CD4-positive, alpha-beta T cell treated with Interleukin-10 for 1 hour (primary cell): ENCODE data around the gene KPRP.

ENCODE experiments used
- DNase-seq: peaks from one replicate; pipeline ENCODE4 v3.0.0-alpha.2; 2020

KPRP gene

DNA sequence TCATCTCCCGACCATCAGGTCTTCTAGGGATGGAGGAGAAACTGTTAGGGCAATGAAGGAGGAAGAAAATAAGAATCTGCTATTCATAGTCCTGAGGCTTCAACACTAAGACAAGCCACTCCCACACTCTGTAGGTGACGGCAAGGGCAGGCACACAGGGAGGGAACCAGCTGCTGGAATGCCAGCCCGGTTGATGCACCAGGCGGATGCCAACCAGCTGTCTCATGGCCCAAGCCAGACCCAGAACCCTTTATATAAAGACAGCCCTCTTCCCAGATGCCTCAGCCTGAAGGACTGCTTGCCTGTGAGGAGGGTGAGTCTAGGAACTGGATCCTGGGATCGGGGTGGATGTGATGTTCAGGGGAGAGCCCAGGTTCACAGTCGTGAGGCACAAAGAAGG is at the start of gene KPRP:
Gene KPRP, plus strand, starts transcription at position 279 of the 400 bp plus-strand sequence. CDS start 1,564 bp downstream, outside the sequence.
- no peak for DNase-seq

GRCh38 chr1:152718238-152718637 is 39.6 kb upstream of the KPRP start:
- no peak for DNase-seq

DNA sequence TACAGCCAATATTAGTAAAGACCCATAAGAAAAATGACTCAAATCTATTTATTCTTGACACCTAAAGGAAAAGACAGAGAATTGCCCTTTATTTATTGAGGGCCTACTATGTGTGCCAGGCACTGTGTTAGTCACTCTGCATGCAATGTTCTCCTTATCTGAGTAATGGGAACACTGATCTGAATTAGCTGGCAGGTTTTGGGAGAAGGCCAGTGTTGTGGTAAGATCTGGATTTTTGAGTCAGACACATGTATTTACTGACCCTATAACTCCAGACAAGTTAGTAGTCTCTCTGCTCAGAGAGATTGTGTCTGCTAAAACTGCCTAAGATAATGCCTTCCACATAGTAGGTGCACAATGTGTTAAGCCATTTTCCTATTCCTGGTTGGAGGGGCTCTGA is 32.6 kb upstream of the KPRP start:
- DNase-seq, result no peak

DNA sequence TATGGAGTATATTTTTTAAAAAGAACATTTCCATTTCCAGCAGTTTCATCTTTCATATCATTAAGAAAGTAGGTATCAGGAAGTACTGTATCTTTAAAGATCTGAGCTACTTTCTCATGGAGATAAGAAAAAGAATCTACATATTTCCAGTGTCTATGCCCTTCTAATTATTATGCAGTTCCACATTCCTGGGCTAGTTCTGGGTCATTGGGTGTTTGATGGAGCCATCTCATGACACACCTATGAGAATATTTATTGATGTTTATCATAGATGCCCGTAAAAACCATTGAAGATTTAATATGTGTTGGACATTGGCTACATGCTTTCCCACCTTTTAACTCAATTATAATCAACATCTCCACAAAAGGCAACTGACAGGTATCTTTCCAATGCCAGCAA is 28.8 kb upstream of the KPRP start:
- no peak for DNase-seq

DNA sequence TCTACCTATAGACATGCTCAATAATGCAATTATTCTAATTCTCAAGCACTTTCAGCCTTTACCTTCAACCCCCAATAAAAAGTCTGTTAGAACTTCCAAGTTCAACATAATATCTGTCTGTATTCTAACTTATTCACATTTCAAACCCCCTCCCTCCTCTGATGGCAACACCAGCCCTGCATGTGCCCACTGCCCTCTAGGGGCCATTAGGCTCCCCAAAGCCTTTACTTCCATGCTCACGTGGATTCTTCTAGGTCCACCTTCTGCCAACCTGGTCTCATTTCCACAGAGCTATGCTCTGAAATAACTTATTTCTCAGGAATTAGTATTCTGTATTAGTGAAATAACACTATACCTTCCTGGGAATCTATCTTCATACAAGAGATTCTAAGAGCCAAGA is 22.2 kb upstream of the KPRP start:
- no peak for DNase-seq

DNA sequence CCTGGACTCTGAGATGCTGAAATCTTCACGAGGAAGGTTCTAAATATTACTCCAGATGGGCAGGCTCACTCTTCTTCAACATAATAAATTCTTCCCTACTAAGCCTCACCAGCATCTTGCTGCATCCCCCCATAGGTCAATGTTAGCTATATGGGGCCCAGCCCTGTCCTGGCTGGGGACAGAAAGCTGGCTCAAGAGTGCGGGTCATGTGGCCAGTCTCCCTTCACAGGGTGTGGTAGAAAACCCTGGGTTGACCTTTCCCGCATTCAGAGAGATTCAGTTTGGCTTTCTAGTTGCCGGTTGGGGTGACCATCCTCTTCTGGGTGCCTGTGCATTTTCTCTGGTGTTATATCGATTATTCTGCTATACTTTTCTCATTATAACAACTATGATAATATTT is 19.8 kb upstream of the KPRP start:
- DNase-seq, result no peak

- no peak for DNase-seq
Measured at GRCh38 chr1:152739841-152740240, 18.0 kb upstream of the KPRP start.

- no peak for DNase-seq
Measured at GRCh38 chr1:152741656-152742055, 16.2 kb upstream of the KPRP start.

DNA sequence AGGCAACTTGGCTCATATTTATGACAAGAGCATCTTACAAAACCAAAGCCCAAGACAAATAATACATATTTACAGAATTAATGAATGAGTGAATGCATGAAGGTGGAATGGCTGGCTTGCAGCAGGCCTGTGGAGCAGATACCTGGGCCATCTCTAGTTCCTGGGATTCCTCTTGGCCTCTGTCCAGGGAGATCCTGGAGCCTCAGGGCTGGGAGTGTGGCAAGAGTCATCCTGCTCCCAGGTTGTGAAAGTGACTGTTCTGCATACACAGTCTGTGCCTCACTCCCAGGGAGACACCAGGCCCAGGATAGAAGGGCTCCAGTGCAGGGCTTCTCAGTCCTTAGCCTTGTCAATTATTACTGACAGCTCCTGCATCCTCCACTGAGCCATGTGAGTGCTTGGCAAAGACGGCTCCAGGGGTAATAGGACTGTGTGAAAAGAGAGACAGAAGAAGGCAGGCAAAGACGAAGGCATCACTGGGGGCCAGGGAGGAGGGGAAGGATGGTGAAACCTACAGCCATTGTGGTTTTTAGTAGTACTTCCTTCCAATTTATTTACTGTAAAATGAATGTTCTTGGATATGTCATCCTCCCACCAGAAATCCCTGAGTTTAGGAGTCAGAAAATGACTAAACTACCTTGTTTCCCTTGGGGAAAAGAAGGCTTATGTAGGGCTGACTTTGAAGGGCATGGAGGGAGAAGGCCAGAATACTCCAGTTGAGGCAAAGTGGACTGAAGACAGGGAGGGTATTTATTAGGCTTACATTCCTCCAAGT is 14.3 kb upstream of the KPRP start:
- no peak for DNase-seq

DNA sequence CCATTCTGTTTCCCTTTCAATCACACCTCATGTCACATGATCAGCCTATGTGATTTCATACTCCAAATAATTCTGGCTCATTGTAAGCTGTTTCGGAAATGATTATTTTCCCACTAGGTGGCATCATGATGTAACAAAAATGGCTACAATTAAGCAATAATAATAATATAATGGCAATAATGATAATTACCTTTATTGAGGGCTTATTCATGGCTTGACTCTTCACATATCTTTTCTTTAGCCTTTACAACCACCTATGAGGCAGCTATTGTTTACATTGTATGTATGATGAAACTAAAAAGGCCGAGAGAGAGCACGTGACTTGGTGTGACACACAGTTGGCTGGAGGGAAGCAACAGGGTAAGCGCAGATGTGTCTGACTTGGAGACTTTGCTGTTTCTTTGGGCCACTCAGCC is 12.5 kb upstream of the KPRP start:
- no peak for DNase-seq

GRCh38 chr1:152745765-152746444 is 11.9 kb upstream of the KPRP start:
- DNase-seq, result no peak

DNA sequence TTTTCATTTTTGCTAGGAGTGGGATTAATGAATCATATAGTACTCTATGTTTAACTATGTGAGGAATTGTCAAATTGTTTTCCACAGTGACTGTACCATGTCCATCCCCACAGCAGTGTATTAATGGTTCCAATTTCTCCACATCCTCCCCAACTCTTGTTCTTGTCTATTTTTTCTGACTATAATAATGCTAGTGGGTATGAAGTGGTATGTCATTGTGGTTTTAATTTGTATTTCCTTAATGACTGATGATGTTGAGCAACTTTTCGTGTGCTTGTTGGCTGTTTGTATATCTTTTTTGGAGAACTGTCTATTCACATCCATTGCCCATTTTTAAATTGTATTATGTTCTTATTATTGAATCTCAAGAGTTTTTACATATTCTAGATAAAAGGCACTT is 10.0 kb upstream of the KPRP start:
- no peak for DNase-seq

DNA sequence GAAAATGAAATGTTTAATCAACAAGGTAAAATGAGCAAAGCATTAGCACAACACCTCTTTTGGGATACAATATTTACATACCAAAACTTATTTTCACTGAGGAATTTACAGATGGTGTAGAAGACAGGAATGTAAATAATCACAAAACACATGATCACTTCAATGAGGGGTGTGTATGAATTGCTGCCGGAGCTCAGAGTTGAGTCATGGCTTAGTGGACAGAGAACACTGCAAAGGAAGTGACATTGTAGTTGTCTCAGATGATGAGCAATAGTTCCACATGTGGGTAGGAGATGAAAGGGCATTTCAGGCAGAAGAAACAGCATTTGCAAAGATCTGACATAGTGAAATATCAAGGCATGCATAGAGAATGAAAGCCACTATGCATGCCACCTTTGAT is 5.6 kb upstream of the KPRP start:
- DNase-seq, result no peak

DNA sequence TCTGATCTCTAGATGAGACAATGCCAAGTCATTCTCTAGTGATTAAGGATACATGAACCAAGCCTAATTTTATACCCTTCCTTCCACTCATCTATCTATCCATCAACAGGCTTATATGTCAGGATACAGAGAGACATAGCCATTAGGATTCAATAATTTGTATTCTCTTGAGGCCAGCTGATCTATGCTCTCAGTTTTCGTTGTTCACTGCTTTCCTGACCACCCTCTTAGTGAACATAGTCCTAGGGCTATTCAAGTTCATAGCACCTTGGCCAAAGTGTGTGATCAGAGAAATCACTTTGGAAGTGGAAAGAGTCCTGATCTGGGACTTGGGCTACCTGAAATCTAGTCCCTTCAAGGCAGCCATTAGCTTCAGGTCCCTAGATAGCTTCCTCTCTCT is 4.2 kb upstream of the KPRP start:
- no peak for DNase-seq

DNA sequence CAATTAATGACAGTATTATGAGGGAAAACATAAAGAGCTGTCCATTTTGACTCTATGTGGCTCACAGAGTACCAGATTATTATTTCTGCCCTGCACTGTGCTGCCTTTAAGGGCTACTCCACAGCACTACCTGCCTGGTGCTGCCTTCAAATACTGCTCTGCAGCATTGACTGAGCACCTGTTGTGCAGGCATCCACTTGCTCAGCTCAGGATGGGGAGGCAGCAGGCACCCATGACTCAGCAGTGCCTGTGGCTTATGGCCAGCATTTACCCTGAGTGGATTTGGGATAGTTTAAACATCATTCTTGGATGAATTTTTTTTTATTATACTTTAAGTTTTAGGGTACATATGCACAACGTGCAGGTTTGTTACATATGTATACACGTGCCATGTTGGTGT is 953 bp upstream of the KPRP start:
- no peak for DNase-seq

- DNase-seq, result no peak
Measured at GRCh38 chr1:152758636-152759035, 811 bp downstream of the KPRP start.

DNA sequence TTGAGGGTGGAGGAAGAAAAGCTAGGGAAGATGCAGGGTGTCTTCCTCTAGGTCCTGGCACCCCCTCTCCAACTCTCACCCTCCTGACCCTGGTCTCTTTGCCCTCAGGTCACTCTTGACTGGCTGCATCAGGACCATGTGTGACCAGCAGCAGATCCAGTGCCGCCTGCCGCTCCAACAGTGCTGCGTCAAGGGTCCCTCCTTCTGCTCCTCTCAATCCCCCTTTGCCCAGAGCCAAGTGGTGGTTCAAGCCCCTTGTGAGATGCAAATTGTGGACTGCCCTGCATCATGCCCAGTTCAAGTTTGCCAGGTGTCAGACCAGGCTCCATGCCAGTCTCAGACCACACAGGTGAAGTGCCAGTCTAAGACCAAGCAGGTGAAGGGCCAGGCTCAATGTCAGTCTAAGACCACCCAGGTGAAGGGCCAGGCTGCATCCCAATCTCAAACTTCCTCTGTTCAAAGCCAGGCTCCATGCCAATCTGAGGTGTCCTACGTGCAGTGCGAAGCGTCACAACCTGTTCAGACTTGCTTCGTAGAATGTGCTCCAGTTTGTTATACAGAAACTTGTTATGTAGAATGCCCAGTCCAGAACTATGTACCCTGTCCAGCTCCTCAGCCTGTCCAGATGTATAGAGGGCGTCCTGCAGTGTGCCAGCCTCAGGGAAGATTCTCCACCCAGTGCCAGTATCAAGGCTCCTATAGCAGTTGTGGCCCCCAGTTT is 1.8 kb downstream of the KPRP start:
- DNase-seq, result no peak

- no peak for DNase-seq
Measured at GRCh38 chr1:152760551-152761190, 2.8 kb downstream of the KPRP start.

DNA sequence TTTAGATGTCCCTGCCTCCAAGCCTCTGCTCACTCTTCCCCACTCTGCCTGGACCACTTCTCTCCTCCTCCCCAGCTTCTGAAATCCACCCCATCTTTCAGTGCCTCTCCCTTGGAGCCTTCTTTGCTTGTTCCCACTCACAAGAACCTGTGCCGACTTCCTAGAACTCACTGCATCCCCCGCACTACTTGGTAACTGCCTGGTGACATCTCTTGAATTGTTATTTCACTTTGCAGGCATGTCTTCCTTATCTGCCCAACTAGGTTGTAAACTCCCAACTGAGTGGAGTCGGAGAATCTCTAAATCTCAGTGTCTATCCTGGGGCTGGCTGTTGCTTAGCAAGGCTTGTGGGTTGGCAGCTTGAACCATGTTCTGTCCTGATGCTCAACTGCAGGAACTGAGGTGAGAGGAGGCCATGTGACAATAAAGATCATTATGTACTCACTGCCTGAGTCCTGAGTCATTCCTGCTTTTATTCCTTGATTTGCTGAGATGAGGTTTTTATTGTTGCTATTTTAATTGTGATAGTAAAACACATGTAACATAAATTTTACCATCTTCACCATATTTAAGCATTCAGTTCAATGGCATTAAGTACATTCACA is 3.9 kb downstream of the KPRP start:
- DNase-seq, result no peak

DNA sequence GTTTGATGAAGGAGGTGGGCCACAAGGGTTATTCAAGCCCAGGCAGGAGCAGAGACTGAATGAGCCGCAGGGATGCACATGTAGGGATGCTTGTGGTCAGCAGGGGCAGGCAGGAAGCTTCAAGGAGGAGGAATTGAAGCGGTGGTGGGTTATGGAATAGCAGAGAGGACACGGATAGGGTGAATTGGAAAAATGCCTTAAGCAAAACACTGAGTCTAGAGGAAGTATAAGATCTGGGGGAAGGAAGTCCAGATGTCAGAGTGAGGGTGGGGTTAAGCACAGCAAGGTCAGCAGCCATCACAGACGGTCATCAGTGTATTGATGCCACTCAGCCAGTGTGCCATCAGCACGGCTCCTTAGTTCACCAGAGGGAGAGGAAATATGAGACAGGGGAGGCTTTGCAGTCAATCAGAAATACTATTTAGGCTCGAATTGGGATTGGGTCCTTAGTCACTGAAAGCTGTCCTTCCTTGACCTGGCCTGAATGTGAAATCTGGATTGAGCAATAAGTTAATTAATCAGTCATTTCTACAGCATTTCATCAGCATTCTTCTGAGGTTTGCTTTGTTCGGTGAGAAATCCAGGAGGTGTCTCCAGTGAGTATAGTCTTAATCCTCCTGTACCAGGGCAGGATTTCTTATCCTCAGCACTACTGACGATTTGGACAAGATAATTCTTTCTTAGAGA is 11.2 kb downstream of the KPRP start:
- no peak for DNase-seq

- no peak for DNase-seq
Measured at GRCh38 chr1:152770411-152770810, 12.6 kb downstream of the KPRP start.

DNA sequence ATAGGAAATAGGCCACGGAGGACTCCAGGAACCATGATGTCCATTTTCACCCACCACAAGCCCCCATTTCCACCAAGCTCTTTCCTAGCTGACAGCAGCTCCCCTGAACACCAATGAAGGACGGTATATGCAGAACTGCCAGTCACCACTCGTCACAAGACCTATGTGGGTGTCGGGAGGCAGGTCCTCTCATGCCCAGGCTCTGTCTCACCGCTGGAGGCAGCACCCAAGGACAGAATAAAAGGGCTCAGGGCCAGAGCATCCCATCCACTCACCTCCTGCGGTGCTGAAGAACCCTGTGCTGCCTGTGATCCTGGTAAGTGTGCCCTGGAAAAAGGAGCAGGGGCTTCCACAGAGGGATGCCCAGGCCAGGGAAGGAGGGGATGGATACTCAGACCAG is 17.1 kb downstream of the KPRP start, which contains the start of gene LCE1F:
Gene LCE1F, plus strand, starts transcription at position 266 of the 400 bp plus-strand sequence. CDS start 1,232 bp downstream, outside the sequence.
- DNase-seq, result no peak
